Measurements from ENCODE around the gene SMIM32. TPM values are rescaled to one million over a fixed set of nuclear protein-coding genes. Genes with fewer than 3 reads are reported as not detected.

Gene SMIM32
- total and polyA plus RNA-seq, 2 of the 13 experiments (the other 11 are each of a cell fraction or from before 2014, with no cell fraction given) = 0.15 to 0.20 TPM

DNA sequence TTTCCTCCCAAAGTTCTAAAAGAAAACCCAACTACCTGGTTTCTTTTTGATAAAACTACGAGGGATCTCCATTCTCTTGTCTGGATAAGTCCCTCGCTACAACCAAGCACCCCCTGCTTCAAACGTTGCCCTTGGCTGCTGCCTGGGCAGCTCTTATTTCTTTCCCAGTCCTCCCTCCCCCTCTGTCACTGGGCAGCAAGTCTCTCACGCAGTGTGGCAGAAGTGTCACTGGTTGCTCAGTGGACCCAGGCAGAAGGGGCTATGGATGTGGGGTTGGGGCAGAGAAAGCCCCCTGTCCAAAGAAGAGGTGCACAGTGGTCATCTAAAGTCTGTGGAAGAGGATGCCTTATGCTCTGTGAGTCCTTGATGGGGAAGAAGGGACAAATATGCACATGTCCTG lies 7.2 kb upstream of the SMIM32 start:
- no peaks in the 10 kb centered on the region for H4K20me1 ChIP-seq (ENCODE audit: insufficient read depth, low read length)
- CTCF ChIA-PET (ENCODE audit: low intra/inter-chr PET ratio, low total read pairs) = no interaction called here
- ATAC-seq (no peak), FAIRE-seq (no peak), DNase-seq (ENCODE audit: low spot score) (no peak)
- no peaks in the 10 kb centered on the region for H3K9me3 ChIP-seq (ENCODE audit: low read length)
- H3K9ac ChIP-seq (ENCODE audit: insufficient read depth, low read depth, low read length) = no peak overlapping the region
- intact Hi-C loops (cut with micrococcal nuclease; ENCODE audit: unreplicated experiment) = no loop called here
- no peaks in the 10 kb centered on the region for H3K79me2 ChIP-seq (ENCODE audit: insufficient read depth, low read length)
- no TSS peak for BruUV-seq (replicated peaks)
- POLR2A ChIA-PET = no interaction called here
- 26% methylated on average over 4 of the region's 4 CpGs for WGBS (ENCODE audit: low lambda C conversion rate)
- no peak overlapping the region for H3K4me3 ChIP-seq (replicated peaks in 1 of 3; ENCODE audit: insufficient read depth in 1 of 3, low read depth in 2 of 3, low read length in 3 of 3)
- H2AFZ ChIP-seq (ENCODE audit: low read length) = no peak overlapping the region
- peaks cover 0 to 10% of the 10 kb centered on the region in 2 experiments; a peak in 2 of 5 replicates for H3K27me3 ChIP-seq (ENCODE audit: control insufficient read depth in 1 of 2, insufficient read depth in 2 of 2, low read length in 2 of 2)
- H3K36me3 ChIP-seq (replicated peaks in 1 of 2; ENCODE audit: control insufficient read depth in 1 of 2, insufficient read depth in 2 of 2, low read length in 2 of 2) = no peaks in the 10 kb centered on the region
- in situ Hi-C loops (cut with HindIII; ENCODE audit: extremely low pct_ligation_motif_present, low pct_unique_long_range_greater_than_20kb) = no loop called here
- TF ChIP-seq ARNT2 (CRISPR knock-in tag; IDR thresholded peaks at IDR 0.05; ENCODE audit: low read depth) (no peak), SATB2 (CRISPR knock-in tag; IDR thresholded peaks at IDR 0.05) (no peak), ZKSCAN1 (IDR thresholded peaks at IDR 0.05; ENCODE audit: low read length) (no peak), ERF (CRISPR knock-in tag; IDR thresholded peaks at IDR 0.05) (no peak), RXRB (CRISPR knock-in tag; IDR thresholded peaks at IDR 0.05; ENCODE audit: borderline replicate concordance) (no peak), IKZF1 (IDR thresholded peaks at IDR 0.05) (no peak), TAF15 (IDR thresholded peaks at IDR 0.05; ENCODE audit: low read depth, low read length, poor library complexity, severe bottlenecking) (no peak), ZNF644 (CRISPR knock-in tag; IDR thresholded peaks at IDR 0.05; ENCODE audit: low read depth) (no peak), ZMAT3 (CRISPR knock-in tag; conservative IDR thresholded peaks at IDR 0.05) (no peak), RBFOX2 (IDR thresholded peaks at IDR 0.05; ENCODE audit: low read depth, low read length) (no peak), ZNF605 (CRISPR knock-in tag; IDR thresholded peaks at IDR 0.05) (no peak), ZNF335 (CRISPR knock-in tag; IDR thresholded peaks at IDR 0.05) (no peak), SOX5 (CRISPR knock-in tag; IDR thresholded peaks at IDR 0.05; ENCODE audit: borderline replicate concordance) (no peak), TCF7 (IDR thresholded peaks at IDR 0.05; ENCODE audit: low read depth) (no peak), ZC3H13 (CRISPR knock-in tag; IDR thresholded peaks at IDR 0.05) (no peak)
- TF ChIP-seq, protein P1, sequence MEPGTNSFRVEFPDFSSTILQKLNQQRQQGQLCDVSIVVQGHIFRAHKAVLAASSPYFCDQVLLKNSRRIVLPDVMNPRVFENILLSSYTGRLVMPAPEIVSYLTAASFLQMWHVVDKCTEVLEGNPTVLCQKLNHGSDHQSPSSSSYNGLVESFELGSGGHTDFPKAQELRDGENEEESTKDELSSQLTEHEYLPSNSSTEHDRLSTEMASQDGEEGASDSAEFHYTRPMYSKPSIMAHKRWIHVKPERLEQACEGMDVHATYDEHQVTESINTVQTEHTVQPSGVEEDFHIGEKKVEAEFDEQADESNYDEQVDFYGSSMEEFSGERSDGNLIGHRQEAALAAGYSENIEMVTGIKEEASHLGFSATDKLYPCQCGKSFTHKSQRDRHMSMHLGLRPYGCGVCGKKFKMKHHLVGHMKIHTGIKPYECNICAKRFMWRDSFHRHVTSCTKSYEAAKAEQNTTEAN (CRISPR knock-in tag; conservative IDR thresholded peaks at IDR 0.05) = no peak
- TF ChIP-seq, protein P2, sequence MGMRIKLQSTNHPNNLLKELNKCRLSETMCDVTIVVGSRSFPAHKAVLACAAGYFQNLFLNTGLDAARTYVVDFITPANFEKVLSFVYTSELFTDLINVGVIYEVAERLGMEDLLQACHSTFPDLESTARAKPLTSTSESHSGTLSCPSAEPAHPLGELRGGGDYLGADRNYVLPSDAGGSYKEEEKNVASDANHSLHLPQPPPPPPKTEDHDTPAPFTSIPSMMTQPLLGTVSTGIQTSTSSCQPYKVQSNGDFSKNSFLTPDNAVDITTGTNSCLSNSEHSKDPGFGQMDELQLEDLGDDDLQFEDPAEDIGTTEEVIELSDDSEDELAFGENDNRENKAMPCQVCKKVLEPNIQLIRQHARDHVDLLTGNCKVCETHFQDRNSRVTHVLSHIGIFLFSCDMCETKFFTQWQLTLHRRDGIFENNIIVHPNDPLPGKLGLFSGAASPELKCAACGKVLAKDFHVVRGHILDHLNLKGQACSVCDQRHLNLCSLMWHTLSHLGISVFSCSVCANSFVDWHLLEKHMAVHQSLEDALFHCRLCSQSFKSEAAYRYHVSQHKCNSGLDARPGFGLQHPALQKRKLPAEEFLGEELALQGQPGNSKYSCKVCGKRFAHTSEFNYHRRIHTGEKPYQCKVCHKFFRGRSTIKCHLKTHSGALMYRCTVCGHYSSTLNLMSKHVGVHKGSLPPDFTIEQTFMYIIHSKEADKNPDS (CRISPR knock-in tag; IDR thresholded peaks at IDR 0.05) = no peak
- TF ChIP-seq, protein P3, sequence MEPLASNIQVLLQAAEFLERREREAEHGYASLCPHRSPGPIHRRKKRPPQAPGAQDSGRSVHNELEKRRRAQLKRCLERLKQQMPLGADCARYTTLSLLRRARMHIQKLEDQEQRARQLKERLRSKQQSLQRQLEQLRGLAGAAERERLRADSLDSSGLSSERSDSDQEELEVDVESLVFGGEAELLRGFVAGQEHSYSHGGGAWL (CRISPR knock-in tag; IDR thresholded peaks at IDR 0.05) = no peak
- TF ChIP-seq, protein P4, sequence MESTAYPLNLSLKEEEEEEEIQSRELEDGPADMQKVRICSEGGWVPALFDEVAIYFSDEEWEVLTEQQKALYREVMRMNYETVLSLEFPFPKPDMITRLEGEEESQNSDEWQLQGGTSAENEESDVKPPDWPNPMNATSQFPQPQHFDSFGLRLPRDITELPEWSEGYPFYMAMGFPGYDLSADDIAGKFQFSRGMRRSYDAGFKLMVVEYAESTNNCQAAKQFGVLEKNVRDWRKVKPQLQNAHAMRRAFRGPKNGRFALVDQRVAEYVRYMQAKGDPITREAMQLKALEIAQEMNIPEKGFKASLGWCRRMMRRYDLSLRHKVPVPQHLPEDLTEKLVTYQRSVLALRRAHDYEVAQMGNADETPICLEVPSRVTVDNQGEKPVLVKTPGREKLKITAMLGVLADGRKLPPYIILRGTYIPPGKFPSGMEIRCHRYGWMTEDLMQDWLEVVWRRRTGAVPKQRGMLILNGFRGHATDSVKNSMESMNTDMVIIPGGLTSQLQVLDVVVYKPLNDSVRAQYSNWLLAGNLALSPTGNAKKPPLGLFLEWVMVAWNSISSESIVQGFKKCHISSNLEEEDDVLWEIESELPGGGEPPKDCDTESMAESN (CRISPR knock-in tag; conservative IDR thresholded peaks at IDR 0.05) = no peak
- H3K27ac ChIP-seq (ENCODE audit: extremely low read length, insufficient read depth, low read length) = no peak overlapping the region
- no peak overlapping the region for H3K4me2 ChIP-seq (ENCODE audit: low read depth, low read length)
- peaks cover 14% of the 10 kb centered on the region for H3K4me1 ChIP-seq (ENCODE audit: insufficient read depth, low read length)
